GM21717 (cell line): ENCODE measurements around the gene COQ6.
"Not testable (repeated sequence)": the region's sequence is repeated elsewhere in the genome, so short reads cannot be mapped to it uniquely, and the experiment has no call there.

Source experiments
- ATAC-seq: cut with Tn5 transposase; IDR thresholded peaks from one replicate; pipeline ENCODE4 v1.9.1; 2021; ENCODE audit warnings: mild to moderate bottlenecking, moderate library complexity; ENCODE audit not compliant: unreplicated experiment

Gene COQ6

DNA sequence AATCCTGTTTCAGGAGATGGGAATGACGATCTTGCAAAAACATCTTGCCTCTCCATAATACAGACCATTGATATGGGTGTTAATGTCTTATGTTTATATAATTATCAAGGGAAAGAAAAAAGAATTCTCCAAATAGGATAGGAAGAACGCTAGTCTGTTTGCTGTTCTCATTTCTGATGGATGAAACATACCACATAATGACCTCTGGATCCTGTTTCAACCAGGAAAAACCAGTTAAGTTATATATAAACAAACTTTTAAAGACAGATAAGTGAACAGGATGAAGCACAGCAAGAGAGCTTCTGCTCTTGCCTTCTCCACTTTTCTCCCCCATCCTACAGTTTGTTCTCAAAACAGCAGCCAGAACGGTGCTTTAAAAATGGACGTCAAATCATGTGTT, 27.8 kb downstream of the COQ6 start:
- no peak for ATAC-seq

- ATAC-seq: no peak
These were observed 38.0 kb downstream of the COQ6 start for GRCh38 chr14:73988065-73988464.

DNA sequence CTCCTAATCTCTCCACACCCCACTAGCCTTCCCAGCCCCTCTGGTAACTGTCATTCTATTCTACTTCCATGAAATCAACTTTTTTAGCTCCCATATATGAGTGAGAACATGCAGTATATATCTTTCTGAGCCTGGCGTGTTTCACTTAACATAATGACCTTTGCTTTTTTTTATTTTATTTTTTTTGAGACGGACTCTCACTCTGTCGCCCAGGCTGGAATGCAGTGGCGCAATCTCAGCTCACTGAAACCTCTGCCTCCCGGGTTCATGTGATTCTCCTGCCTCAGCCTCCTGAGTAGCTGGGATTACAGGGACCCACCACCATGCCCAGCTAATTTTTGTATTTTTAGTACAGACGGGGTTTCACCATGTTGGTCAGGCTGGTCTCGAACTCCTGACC, 38.6 kb downstream of the COQ6 start:
- ATAC-seq: not testable (repeated sequence)

DNA sequence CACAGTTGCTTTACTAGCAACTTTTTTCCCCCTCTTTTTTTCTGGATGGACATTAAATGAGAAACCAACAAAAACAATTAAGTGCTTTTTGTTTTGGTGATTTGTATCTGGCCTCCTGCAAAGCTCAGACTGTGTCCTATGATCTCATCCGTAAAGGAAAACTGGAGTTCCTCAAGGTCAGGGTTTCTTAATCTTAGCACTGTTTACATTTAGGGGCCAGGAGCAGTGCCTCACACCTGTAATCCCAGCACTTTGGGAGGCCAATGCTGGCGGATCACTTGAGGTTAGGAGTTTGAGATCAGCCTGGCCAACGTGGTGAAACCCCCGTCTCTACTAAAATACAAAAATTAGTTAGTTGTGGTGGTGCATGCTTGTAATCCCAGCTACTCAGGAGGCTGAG, 41.0 kb downstream of the COQ6 start:
- ATAC-seq: no peak

- not testable (repeated sequence) for ATAC-seq
These were observed 44.8 kb downstream of the COQ6 start for GRCh38 chr14:73994926-73995325.

DNA sequence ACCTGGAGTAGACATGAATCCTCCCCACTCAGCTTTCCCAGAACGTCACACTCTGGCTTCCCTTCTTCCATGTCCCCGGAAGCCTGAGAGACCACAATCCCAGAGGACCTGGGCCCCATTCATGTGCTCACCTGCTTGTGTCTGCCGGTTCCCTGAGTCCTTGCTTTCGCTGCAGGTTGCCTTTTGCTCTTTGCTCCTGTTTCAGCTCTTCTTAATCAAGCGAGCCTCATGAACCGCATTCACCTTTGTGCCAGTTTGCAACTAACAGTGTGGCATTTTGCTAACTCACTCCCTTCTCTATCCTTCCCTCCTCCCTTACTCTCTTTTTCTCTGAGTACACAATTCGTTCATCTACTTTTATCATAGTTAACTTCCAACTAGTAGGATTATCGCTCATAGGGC, 45.9 kb downstream of the COQ6 start:
- no peak for ATAC-seq

GRCh38 chr14:73996731-73997107, 46.6 kb downstream of the COQ6 start:
- ATAC-seq: no peak

DNA sequence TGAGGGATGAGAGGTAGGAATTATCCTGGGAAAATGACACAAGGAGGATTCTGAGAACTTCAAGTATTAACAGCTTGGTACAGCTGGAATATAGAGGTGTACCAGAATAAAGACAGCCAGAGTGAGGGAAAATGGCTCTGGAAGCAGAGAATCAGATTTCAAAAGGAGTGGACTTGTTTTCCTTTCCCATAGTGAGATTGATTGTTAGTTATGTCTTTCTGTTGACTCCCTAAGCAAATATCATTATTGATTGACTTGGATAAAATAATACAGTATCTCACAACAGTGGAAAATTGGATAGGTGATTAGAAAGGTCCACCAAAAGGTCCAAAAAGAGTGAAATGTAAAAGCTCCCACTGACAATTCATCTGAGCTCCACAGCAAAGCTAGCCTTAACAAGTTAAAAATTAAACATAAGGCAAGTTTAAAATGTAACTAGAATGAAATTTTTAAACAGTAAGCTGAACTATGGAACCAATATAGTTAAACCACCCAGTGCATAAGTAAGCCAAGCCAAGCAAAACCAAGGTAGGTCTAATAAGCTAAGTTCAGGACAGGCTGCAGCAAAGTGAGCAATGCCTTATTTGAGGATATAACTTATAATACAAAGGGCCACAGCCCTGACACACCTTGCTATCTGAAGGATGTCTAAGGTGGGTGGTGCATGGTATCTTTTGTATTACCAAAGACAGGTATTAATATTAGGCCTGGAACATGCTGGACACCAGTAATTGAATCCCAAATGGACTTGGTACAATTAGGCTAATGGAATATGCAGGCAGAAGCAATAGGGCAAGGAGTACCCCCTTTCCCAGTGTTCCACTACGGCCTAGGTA, 47.2 kb downstream of the COQ6 start:
- ATAC-seq: no peak

GRCh38 chr14:73997944-73998447, 47.9 kb downstream of the COQ6 start:
- no peak for ATAC-seq

GRCh38 chr14:73998726-73999125, 48.6 kb downstream of the COQ6 start:
- no peak for ATAC-seq

- ATAC-seq: not testable (repeated sequence)
These were observed 55.6 kb downstream of the COQ6 start for GRCh38 chr14:74005664-74006063.

DNA sequence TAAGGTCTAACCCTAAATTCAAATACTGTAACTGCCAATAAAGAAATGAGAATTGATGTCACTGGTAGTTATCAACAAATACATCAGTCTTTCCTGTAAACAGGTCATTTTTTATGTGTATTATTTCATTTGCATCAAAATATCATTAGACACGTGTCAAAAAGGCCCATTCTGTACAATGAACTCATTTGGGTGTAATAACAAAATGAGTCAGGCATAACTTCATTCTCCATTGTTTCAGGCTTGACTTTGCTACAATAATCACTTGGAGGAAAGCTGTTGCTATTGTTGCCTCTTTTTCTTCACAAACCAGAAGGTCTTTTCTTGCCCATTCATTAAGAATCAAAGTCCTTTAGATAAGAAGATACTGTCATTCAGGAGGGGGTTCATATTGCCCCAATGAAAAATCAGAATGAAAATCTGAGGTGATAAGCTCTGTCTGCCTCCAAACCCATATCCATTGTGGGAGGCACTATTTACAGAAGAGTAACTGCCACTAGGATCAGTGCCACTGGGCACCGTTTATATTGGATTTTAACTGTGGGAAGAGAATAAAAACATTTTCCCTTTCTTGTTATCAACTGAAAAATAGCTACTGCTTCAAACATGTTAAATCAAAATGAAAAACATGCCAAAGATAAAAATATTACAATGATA, 58.9 kb downstream of the COQ6 start:
- ATAC-seq: no peak
